Stomach smooth muscle (tissue), 2 donors: ENCODE data around the gene C11orf98.
A peak's percentile ranks its signal among the peaks of the same experiment; 100 is the strongest.

ENCODE experiments used
- H3K27ac ChIP-seq: one replicate; pipeline ENCODE4 v1.7.0; 2013; ENCODE audit warnings: mild to moderate bottlenecking, low read length, inconsistent platforms
- H3K27me3 ChIP-seq, 2 donors: one replicate each; pipeline ENCODE4 v1.7.0; 2013; ENCODE audit warnings: low read length in 2 of 2; ENCODE audit not compliant: insufficient read depth in 2 of 2, control insufficient read depth in 1 of 2
- H3K36me3 ChIP-seq, 2 donors: one replicate each; pipeline ENCODE4 v1.7.0; 2013; ENCODE audit warnings: low read length in 2 of 2; ENCODE audit not compliant: control insufficient read depth in 2 of 2, insufficient read depth in 2 of 2
- H3K4me1 ChIP-seq: one replicate; pipeline ENCODE4 v1.7.0; 2013; ENCODE audit warnings: low read length; ENCODE audit not compliant: control insufficient read depth, insufficient read depth
- H3K4me3 ChIP-seq, 2 donors: one replicate each; pipeline ENCODE4 v1.7.0; 2013; ENCODE audit warnings: low read length in 2 of 2
- H3K9ac ChIP-seq, 2 donors: one replicate each; pipeline ENCODE4 v1.7.0; 2013; ENCODE audit warnings: low read length in 2 of 2, mild to moderate bottlenecking in 1 of 2
- H3K9me3 ChIP-seq, 2 donors: one replicate each; pipeline ENCODE4 v1.7.0; 2013; ENCODE audit warnings: low read length in 2 of 2; ENCODE audit not compliant: control insufficient read depth in 2 of 2
- donor health status: healthy.
- donor health status: Pancreatic carcinoma.

C11orf98 gene

GRCh38 chr11:62665075-62665598 lies at the start of gene C11orf98, which contains the start of gene CSKMT:
C11orf98 (minus strand) TSS chr11:62665210; CDS start chr11:62665169, 41 bp downstream.
CSKMT (plus strand) TSS chr11:62665312; CDS start chr11:62665880, 568 bp downstream.
- Histone ChIP-seq H3K27me3 (no peaks in the 10 kb centered on the region), H3K27ac (peak within 1 kb of the TSS; percentile 88), H3K9me3 (no peaks in the 10 kb centered on the region), H3K4me3 (peak within 1 kb of the TSS; percentile 79 to 97), H3K9ac (peak within 1 kb of the TSS; percentile 91 to 93), H3K4me1 (peaks cover 33% of the 10 kb centered on the region), H3K36me3 (peaks cover 4 to 7% of the 10 kb centered on the region in 2 donors)

- H3K27me3 ChIP-seq, result no peaks in the 10 kb centered on the region
- no peak overlapping the region for H3K27ac ChIP-seq
- H3K36me3 ChIP-seq, result peaks cover 37 to 58% of the 10 kb centered on the region in 2 donors
- peaks cover 25% of the 10 kb centered on the region for H3K4me1 ChIP-seq
- no peaks in the 10 kb centered on the region for H3K9me3 ChIP-seq
- no peak overlapping the region for H3K9ac ChIP-seq
- no peak overlapping the region for H3K4me3 ChIP-seq
Observed at GRCh38 chr11:62713343-62713742, 48.3 kb upstream of the C11orf98 start.

GRCh38 chr11:62712861-62713260 lies 47.9 kb upstream of the C11orf98 start:
- H3K27me3 ChIP-seq, result no peaks in the 10 kb centered on the region
- no peak overlapping the region for H3K9ac ChIP-seq
- H3K36me3 ChIP-seq, result peaks cover 35 to 54% of the 10 kb centered on the region in 2 donors
- H3K4me1 ChIP-seq, result peaks cover 28% of the 10 kb centered on the region
- H3K27ac ChIP-seq, result no peak overlapping the region
- H3K9me3 ChIP-seq, result no peaks in the 10 kb centered on the region
- H3K4me3 ChIP-seq, result no peak overlapping the region

DNA sequence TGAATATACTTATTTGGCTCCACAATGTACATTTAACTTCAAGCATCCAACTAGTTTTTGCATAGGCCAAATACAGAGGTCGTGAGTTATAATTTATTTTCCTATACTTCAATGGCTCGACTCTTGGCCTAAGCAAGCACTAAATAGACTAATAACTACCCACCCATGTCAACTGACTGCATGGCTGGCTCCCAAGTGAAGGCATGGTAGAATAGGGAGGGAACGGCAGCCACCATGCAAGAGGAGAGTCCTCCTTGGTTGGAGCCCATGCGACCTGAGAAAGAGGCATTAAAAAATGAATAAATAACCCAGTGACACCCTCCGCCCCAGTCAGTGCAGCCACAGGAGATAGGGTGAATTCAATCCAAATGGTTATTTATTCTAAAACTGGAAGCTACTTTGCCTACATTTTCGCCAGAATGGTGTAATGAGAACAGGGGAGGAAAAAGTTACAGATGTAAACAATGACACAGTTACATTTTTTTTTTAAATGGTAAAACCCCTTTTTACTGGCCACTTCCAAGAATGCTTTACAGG lies 47.3 kb upstream of the C11orf98 start:
- H3K4me3 ChIP-seq, result no peak overlapping the region
- H3K4me1 ChIP-seq, result peaks cover 31% of the 10 kb centered on the region
- H3K9ac ChIP-seq, result no peak overlapping the region
- H3K36me3 ChIP-seq, result peaks cover 30 to 49% of the 10 kb centered on the region in 2 donors
- H3K27me3 ChIP-seq, result no peaks in the 10 kb centered on the region
- no peaks in the 10 kb centered on the region for H3K9me3 ChIP-seq
- H3K27ac ChIP-seq, result no peak overlapping the region

- peak overlapping the region; percentile 96 for H3K27ac ChIP-seq
Observed at GRCh38 chr11:62710001-62710345, 45.0 kb upstream of the C11orf98 start.

DNA sequence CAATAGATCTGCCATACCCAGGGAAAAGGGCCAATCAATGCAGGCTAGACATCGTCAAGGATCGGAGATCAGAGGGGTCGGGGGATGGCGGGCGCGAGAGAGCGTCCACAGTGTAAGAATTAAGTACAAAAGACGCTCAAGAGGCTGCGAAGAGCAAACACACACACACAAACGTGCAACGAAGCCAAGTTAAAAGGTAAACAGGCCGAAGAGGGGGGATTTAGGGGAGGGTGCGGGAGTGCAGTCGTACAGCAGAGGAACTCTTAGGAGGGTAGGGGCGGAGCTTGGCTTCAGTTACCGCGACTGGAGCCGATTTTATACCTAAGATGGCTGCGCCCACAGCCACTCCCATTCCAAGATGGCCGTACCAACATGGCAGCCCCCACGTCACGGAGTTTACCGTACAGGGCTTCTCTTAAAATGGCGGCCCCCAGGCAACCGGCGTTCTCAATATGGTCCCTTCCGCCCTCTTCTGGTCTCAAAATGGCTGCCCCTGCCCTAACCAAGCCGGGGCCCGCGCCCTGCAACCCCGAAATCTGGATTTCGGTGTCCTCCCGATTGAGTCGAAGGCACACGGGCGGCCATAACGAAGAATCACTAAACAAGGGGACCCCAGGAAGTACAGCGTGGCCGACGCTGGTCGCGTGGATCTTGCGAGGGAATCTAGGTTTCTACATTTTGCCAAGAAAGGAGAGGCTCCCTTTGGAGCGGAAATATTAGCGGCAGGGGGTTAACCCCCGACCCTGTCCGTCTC lies 44.4 kb upstream of the C11orf98 start:
- H3K4me1 ChIP-seq, result peaks cover 51% of the 10 kb centered on the region
- peak overlapping the region; percentile 96 for H3K27ac ChIP-seq
- peak overlapping the region; percentile 93 to 96 for H3K9ac ChIP-seq
- no peaks in the 10 kb centered on the region for H3K27me3 ChIP-seq
- peaks cover 8 to 25% of the 10 kb centered on the region in 2 donors for H3K36me3 ChIP-seq
- no peaks in the 10 kb centered on the region for H3K9me3 ChIP-seq
- H3K4me3 ChIP-seq, result peak overlapping the region; percentile 87 to 91

More at GRCh38 chr11:62710001-62710345, 45.0 kb upstream of the C11orf98 start:
- Histone ChIP-seq H3K9me3 (no peaks in the 10 kb centered on the region), H3K27me3 (no peaks in the 10 kb centered on the region), H3K4me3 (peak overlapping the region; percentile 83 to 91), H3K36me3 (peaks cover 12 to 28% of the 10 kb centered on the region in 2 donors), H3K4me1 (peaks cover 53% of the 10 kb centered on the region), H3K9ac (peak overlapping the region; percentile 93 to 96)

DNA sequence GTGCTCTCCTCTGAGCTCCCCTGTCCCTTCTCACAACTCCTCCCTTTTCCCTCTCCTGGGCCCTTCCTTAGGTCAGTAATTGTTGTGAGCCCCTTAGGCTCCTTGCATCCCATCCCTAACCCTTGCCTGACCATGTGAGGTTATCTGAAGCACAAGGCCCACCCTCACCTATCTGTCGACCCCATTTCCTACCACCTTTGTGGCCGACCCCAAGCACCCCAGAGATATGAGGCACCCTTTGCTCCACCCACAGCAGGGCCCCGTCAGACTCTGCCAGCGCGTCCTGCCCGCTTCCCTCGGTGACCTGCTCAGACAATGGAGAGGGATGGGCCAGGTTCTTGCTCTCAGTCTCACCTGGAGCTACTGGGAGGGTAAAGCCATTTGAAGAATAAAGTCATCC lies 43.8 kb upstream of the C11orf98 start:
- Histone ChIP-seq H3K4me1 (peaks cover 51% of the 10 kb centered on the region), H3K9ac (peak overlapping the region; percentile 93), H3K4me3 (peak overlapping the region; percentile 87 to 91), H3K27ac (peak overlapping the region; percentile 96), H3K27me3 (no peaks in the 10 kb centered on the region), H3K9me3 (no peaks in the 10 kb centered on the region), H3K36me3 (peaks cover 5 to 20% of the 10 kb centered on the region in 2 donors)

DNA sequence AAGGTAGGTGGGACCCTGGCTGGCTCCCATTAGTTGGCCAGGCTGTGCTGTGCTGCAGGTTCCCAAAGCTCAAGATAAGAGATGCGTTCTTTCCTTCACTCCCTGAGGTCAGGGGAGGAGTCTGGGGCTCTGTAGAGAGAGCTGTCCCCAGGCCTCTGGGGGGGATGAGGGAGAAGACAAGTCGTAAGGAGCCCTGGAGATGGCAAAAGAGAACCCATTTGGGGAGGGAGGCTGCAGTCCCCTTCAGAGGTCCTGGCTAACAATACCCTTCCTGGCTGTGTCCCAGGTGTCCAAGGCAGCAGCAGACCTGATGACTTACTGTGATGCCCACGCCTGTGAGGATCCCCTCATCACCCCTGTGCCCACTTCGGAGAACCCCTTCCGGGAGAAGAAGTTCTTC lies 43.4 kb upstream of the C11orf98 start:
- Histone ChIP-seq H3K36me3 (peaks cover 5 to 16% of the 10 kb centered on the region in 2 donors), H3K4me1 (peaks cover 51% of the 10 kb centered on the region), H3K4me3 (peak overlapping the region; percentile 87 to 91), H3K27me3 (no peaks in the 10 kb centered on the region), H3K9ac (peak overlapping the region; percentile 93), H3K9me3 (no peaks in the 10 kb centered on the region), H3K27ac (peak overlapping the region; percentile 96)

- H3K27ac ChIP-seq, result peak within 1 kb of the TSS; percentile 96
Observed at GRCh38 chr11:62707277-62707861, 42.4 kb upstream of the C11orf98 start, which contains the start of the genes BSCL2 and GNG3. BSCL2 (minus strand) TSS chr11:62707424; CDS start chr11:62707195, 229 bp downstream. GNG3 (plus strand) TSS chr11:62707676; CDS start chr11:62708296, 620 bp downstream.

GRCh38 chr11:62706850-62707247 lies 41.8 kb upstream of the C11orf98 start:
- peak overlapping the region; percentile 91 for H3K27ac ChIP-seq
- H3K9ac ChIP-seq, result peak overlapping the region; percentile 68 to 79
- peaks cover 51% of the 10 kb centered on the region for H3K4me1 ChIP-seq
- peak overlapping the region; percentile 81 to 88 for H3K4me3 ChIP-seq
- H3K36me3 ChIP-seq, result peaks cover 5 to 14% of the 10 kb centered on the region in 2 donors
- no peaks in the 10 kb centered on the region for H3K9me3 ChIP-seq
- H3K27me3 ChIP-seq, result no peaks in the 10 kb centered on the region

More at GRCh38 chr11:62707277-62707861, 42.4 kb upstream of the C11orf98 start, which contains the start of the genes BSCL2 and GNG3:
- peak within 1 kb of the TSS; percentile 87 to 91 for H3K4me3 ChIP-seq
- peak within 1 kb of the TSS; percentile 79 to 93 for H3K9ac ChIP-seq
- no peaks in the 10 kb centered on the region for H3K27me3 ChIP-seq
- peaks cover 5 to 15% of the 10 kb centered on the region in 2 donors for H3K36me3 ChIP-seq
- peaks cover 51% of the 10 kb centered on the region for H3K4me1 ChIP-seq
- H3K9me3 ChIP-seq, result no peaks in the 10 kb centered on the region
